GM21576 (cell line): ENCODE results near the gene WFDC1.

Source experiments
- ATAC-seq: cut with Tn5 transposase; IDR thresholded peaks from one replicate; pipeline ENCODE4 v1.9.1; 2021; ENCODE audit warnings: mild to moderate bottlenecking, moderate library complexity; ENCODE audit not compliant: unreplicated experiment

Gene WFDC1

GRCh38 chr16:84371553-84371865, 76.8 kb downstream of the WFDC1 start:
- no peak for ATAC-seq

GRCh38 chr16:84373907-84374489, 79.3 kb downstream of the WFDC1 start:
- ATAC-seq: no peak

- no peak for ATAC-seq
Measured at GRCh38 chr16:84378099-84378498, 83.4 kb downstream of the WFDC1 start.

- ATAC-seq: no peak
Measured at GRCh38 chr16:84378567-84378966, 83.9 kb downstream of the WFDC1 start.

DNA sequence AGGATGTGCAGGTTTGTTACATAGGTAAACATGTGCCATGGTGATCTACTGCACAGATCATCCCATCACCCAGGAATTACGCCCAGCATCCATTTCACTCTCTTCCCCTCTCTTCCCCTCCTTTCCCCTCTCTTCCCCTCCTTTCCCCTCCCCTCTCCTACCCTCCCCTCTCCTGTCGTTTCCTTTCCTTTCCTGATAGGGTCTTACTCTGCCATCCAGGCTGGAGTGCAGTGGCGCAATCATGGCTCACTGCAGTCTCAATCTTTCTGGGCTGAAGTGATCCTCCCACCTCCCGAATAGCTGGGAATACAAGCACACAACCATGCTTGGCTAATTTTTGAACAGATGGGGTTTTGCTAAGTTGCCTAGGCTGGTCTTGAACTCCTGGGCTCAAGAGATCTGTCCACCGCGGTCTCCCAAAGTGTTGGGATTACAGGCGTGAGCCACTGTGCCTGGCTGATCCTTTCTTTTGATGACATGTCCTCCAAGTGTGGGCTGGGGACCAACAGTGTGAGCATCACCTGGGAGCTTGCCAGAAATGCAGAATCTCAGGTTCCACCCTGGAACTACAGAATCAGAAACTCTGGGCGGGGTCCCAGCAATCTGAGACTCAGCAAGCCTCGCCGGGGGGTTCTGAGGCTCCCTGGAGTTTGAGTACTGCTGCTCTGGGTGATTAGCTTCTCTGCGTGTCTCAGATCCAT, 84.5 kb downstream of the WFDC1 start:
- ATAC-seq: no peak
